GM19395 (cell line): Measurements from ENCODE around the gene CHST9.
"Not testable (repeated sequence)": the region's sequence is repeated elsewhere in the genome, so short reads cannot be mapped to it uniquely, and the experiment has no call there.

Experiments used
- ATAC-seq: cut with Tn5 transposase; IDR thresholded peaks from one replicate; pipeline ENCODE4 v1.9.1; 2021; ENCODE audit warnings: mild to moderate bottlenecking, moderate library complexity; ENCODE audit not compliant: unreplicated experiment

CHST9 gene

GRCh38 chr18:27108842-27109241 is 76.3 kb downstream of the CHST9 start:
- ATAC-seq: no peak

GRCh38 chr18:27104743-27105142 is 80.4 kb downstream of the CHST9 start:
- no peak for ATAC-seq

GRCh38 chr18:27094621-27095020 is 90.5 kb downstream of the CHST9 start:
- ATAC-seq: no peak

DNA sequence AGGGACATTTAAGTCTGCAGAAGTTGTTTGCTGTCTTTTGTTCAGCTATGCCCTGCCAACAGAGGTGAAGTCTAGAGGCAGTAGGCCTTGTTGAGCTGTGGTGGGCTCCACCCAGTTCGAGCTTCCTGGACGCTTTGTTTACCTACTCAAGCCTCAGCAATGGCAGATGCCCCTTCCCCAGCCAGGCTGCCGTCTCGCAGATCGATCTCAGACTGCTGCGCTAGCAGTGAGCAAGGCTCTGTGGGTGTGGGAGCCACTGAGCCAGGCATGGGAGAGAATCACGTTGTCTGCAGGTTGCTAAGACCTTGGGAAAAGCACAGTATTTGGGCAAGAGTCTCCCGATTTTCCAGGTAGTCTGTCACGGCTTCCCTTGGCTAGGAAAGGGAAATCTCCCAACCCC is 91.8 kb downstream of the CHST9 start:
- ATAC-seq: not testable (repeated sequence)

GRCh38 chr18:27081701-27082100 is 103.4 kb downstream of the CHST9 start:
- ATAC-seq: no peak

DNA sequence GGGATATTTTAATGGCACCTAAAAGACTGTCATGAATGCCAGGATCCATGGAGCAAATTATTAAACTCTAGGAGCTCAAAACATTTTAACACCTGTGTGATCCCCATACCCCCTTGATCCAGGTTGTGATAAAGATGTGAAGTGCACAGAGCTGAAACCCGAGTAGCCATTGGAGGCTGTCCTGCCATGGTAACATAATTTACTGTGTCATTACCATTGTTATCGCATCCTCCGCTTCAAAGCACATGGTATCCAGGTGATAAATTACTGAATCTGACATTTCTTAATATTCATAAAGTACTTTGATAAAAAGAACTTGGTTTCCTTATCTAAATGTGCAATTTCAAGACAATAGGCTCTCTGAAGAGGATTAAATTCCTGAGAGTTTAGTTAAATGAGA is 109.3 kb downstream of the CHST9 start:
- ATAC-seq: no peak

DNA sequence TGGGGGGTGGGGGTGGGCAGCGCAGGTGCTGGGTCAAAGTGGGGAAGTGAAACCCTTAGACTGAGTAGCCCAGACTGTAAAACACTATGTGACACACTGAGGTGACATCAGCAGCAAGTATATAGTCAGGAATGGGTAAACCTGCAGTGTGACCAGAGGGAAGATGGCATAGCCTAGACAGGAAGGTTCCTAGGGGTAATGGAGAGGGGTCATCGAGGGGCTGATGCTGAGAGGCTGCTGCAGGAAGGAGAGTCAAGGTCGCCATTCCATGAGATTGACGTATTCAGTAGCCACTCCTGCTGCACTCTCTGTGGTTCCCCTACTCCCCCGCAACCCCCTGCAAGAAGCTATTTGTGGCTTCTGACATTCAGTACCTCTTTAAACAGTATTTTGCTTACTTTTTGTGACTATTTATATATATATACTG is 111.7 kb downstream of the CHST9 start:
- ATAC-seq: peak; percentile 95

DNA sequence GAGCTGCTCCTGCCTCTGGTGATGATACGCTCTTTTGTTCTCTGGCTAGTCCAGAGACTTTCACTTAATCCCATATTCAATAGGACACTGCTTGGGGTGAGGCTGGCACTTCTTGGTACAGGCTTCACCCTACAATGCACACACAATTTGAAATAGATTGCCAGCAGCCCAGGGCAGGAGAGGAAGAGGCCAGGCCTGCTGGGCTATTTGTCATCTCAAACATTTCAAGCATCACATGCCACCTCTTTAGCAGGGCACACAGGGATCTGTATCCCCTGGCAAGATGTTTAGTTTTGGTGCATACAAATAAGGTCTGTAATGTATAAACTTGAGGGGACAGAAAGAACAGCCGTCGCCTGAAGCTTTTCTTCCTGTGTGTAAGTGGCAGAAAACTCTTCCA is 120.4 kb downstream of the CHST9 start:
- ATAC-seq: no peak

GRCh38 chr18:27062802-27063201 is 122.3 kb downstream of the CHST9 start:
- no peak for ATAC-seq

- no peak for ATAC-seq
These were observed 123.5 kb downstream of the CHST9 start for GRCh38 chr18:27061488-27062095.

DNA sequence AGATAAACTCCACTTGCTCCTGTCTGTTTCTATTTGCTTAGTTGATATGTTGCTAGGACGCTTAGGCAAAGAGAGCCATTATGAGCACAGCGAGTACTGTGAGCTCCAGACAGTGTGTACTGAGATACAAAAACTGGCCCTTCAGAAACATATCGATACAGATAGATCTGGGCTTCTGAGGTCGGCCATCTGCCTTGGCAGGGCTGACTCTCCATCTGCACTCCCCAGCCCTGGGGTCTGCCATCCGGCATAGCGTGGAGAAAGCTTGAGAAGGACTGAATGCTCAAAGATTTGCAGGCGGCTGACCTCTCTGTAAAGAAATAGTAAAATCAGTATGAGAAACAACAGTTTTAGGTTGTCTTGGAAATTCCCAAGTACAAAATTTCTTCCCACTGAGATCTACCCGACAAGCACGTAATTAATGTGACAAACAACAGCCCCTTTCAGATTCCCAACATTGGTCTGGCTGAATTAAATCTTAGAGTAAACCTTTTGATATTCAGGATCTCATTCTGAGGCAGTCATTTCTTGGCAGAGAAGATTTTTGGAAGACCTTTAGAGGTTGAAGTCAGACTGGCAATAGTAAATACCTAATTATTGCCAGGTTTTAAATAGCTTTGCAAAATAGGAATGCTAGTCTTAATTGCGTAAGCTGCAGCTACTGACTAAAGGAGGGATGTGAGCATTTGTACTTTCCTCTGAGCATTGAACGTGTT is 127.4 kb downstream of the CHST9 start:
- ATAC-seq: no peak

GRCh38 chr18:27054926-27055325 is 130.2 kb downstream of the CHST9 start:
- no peak for ATAC-seq

- no peak for ATAC-seq
These were observed 135.1 kb downstream of the CHST9 start for GRCh38 chr18:27049969-27050368.

- ATAC-seq: no peak
These were observed 139.8 kb downstream of the CHST9 start for GRCh38 chr18:27045342-27045741.

GRCh38 chr18:27042177-27042576 is 142.9 kb downstream of the CHST9 start:
- ATAC-seq: no peak

- no peak for ATAC-seq
These were observed 144.3 kb downstream of the CHST9 start for GRCh38 chr18:27040796-27041195.

DNA sequence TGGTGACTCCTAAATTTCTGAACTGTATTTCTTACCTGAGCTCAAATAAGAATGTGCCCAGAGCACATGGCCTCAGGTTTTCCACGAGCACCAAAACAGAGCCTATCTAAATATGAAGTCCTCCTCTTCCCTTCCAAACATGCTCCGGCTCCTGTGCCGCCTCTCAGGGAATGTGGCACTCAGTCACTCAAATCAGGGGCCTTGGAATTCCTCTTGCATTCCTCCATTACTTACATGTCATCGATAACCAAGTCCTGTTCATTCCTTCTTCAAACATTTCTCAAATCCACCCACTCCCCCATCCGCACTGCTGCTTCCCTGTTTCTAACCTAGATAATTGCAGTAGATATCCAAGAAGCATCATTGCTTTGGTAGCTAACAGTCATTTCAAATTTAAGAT is 151.4 kb downstream of the CHST9 start:
- no peak for ATAC-seq

DNA sequence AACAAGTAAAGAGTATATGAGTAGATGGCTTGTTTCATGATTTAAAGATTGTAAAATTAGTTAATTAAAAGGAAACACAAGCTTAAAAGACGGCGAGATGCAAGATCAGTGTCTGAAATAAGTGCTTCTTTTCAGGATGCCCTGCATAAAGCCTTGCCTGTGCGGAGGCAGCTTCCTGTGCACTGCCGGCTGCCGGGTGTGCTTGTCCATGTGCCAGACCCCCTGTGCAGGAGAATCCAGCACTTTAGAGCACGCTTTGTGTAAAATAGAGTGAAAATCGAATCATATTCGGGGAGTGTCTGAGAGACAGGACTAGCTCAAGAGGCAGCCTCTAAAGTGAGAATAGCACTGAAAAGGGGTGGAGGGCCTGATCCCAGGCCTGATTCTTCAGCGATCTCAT is 154.7 kb downstream of the CHST9 start:
- ATAC-seq: no peak

DNA sequence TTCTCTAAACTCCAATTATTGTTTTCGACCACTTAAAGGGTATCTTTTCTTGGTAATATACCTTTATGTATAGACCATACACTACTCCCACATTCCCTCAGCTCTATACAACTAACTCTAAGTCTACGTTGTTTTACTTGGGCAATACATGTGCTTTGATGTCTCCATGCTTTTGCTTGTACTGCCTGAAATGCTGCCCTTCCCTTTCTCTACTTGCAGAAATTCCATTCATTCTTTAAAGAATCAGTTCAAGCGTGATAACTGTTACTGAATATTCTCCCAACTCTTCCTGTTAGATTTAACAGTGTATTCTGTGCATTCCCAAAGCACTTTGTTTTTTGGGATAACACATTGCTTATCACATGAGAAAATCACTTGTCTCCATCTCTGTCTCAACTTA is 162.6 kb downstream of the CHST9 start:
- no peak for ATAC-seq

DNA sequence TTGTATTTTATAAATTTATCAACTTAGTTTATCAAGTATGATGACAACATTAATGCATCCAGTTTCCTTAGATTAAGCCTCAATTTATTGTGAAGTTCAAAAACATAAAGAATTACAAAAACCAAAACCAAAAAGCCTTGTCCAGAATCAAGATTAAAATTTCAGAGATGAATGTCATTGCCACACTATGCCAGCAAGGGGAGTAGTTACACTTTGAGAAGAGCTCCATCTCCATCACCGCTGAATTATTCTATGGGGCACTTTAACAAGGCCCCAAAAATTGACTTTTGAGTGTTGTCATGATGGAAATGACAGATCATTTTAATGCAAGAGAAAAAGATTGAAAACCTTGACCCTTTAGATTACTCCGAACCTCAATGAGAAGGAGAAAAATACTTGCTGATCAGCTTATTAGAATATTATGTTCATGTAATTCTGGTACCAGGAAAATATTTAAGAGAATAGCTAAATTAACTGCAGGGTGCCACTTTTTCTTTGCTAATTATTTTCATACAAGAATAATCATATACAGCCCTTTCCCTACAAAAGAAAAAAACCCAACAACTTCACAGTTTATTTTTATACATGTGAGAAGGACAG is 167.1 kb downstream of the CHST9 start:
- no peak for ATAC-seq

DNA sequence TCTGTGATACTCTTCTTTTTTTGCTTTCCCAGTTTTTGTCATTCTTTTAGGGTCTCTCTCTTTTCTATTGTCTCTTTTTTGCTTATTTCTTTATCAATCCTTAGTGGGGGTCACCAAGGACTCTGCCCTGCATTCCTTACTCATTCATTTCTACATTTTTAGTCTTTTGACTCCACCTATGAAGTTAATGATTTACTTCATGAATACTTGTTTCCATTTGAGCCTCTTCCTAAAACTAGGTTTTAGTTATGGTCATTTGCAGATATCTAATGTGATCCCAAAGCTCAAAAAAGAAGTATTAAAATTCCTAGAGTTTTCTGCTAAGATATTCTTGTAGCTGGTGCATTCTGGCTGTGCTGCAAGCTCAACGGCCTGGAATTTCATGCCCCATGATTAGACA is 170.3 kb downstream of the CHST9 start:
- ATAC-seq: no peak

- no peak for ATAC-seq
These were observed 174.3 kb downstream of the CHST9 start for GRCh38 chr18:27010784-27011183.
